ENCODE measurements around the gene BRD4.

Gene BRD4

DNA sequence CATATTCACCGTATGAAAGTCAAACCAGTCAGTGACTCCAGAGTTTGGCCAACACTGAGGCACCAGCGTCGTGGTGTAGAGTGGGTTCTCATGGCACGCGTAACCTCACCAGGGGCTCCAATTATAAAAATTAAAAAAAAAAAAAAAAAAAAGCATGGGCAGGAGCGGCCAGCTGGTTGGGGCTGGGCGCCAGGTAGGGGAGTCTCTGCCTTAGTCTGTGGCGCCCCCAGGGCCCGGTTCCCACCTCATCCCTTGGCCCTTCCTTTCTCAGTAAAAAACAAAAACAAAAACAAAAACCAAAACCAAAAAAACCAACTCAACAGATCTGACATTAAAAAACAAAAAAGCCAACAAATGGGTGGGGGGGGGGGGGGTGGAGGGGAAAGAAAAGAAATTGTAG lies 95.5 kb downstream of the BRD4 start:
- H3K27ac ChIP-seq, result no peak overlapping the region
- no peak overlapping the region for H3K4me3 ChIP-seq
- TF ChIP-seq, protein P1, sequence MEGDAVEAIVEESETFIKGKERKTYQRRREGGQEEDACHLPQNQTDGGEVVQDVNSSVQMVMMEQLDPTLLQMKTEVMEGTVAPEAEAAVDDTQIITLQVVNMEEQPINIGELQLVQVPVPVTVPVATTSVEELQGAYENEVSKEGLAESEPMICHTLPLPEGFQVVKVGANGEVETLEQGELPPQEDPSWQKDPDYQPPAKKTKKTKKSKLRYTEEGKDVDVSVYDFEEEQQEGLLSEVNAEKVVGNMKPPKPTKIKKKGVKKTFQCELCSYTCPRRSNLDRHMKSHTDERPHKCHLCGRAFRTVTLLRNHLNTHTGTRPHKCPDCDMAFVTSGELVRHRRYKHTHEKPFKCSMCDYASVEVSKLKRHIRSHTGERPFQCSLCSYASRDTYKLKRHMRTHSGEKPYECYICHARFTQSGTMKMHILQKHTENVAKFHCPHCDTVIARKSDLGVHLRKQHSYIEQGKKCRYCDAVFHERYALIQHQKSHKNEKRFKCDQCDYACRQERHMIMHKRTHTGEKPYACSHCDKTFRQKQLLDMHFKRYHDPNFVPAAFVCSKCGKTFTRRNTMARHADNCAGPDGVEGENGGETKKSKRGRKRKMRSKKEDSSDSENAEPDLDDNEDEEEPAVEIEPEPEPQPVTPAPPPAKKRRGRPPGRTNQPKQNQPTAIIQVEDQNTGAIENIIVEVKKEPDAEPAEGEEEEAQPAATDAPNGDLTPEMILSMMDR (IDR thresholded peaks at IDR 0.05), result no peak
- DNase-seq (ENCODE audit: low spot score), result no peak

DNA sequence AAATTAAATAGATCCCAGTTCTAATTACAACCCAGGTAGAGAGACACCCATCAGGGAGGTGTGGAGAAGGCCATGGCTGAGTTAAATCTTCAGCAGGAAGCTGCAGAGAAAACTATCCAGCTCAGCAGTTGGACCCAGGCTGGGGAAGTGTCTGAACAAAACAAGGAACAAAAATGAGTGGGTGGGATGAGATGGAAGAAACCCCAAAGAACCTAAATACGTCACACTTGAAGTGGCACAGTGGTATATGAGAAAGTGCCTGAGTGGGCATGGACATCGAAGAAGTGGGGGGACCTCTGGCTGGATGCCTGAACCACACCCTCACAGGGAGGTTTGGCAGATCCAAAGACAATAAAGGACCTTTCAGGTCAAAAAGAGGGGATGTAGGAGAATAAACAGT lies 96.6 kb downstream of the BRD4 start:
- Histone ChIP-seq H3K27ac (no peak overlapping the region), H3K4me3 (no peak overlapping the region)
- TF ChIP-seq, protein P1 (IDR thresholded peaks at IDR 0.05), result no peak
- DNase-seq (ENCODE audit: low spot score), result no peak

DNA sequence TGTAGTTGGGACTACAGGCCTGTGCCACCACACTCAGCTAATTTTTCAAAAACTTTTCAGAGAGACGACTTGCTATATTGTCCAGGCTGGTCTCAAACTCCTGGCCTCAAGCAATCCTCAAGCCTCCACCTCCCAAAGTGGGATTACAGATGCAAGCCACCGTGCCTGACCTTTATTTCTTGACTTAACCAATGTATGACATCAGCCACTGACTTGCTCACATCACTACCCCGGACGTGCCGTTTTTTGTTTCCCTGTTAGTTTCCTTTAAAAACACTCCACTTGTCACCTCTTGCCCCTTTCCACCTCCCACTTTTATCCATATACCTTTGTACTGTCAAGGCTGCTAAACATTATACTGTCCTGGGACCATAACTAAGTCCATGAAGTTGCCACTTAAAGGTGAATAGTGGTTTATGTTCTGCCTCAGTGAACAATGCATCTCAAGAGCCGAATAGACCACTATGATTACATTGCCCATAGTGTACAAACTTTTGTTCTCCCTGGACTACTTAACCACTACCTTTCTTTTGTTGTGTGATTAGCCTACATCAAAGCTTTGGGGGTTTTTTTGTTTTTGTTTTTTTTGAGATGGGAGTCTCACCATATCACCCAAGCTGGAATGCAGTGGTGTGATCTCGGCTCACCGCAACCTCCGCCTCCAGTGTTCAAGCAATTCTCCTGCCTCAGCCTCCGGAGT lies 97.8 kb downstream of the BRD4 start:
- H3K4me3 ChIP-seq, result no peak overlapping the region
- no peak overlapping the region for H3K27ac ChIP-seq
- TF ChIP-seq, protein P1 (IDR thresholded peaks at IDR 0.05), result no peak
- no peak for DNase-seq (ENCODE audit: low spot score)

DNA sequence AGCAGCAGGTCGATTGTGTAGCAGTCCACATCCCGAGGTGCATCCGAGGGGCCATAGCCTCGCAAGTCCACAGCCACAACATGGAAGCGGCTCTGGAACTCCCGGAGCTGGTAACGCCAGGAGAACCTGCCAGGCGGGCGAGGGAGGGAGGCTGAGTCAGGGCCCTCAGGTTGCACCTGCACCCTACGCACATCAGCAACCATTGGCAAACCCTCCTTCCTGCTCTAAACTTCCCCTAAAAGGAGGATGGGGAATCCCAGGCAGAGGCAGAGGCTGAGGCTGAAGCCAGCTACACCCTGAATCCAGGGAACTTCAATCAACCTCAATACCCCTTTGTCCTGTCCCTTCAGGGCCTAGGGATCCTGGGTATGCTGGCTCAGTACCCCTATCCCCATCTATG lies 101.1 kb downstream of the BRD4 start:
- H3K27ac ChIP-seq, result no peak overlapping the region
- TF ChIP-seq, protein P1 (IDR thresholded peaks at IDR 0.05), result no peak
- H3K4me3 ChIP-seq, result no peak overlapping the region
- DNase-seq (ENCODE audit: low spot score), result no peak

DNA sequence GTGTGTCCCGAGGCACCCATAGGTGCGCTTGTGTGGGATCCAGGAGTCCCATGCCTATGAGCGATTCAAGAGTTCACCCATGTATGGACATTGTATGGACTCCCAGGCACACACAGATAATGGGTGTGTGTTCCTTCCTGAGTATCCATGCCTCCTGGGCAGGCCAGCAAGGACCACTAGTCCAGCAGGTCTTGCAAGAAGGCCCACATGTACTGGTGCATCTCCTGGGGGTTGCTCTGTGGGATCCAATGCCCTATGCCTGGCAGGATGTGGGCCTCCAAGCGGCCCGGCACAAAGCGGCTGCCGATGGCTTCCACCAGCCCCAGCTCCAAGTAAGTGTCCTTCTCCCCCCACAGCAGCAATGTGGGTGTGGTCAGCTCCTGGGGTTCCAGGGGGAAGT lies 105.1 kb downstream of the BRD4 start:
- no peak for DNase-seq (ENCODE audit: low spot score)
- TF ChIP-seq, protein P1 (IDR thresholded peaks at IDR 0.05), result no peak
- Histone ChIP-seq H3K27ac (peak overlapping the region in 1 of 2 donors; percentile 16), H3K4me3 (no peak overlapping the region)

DNA sequence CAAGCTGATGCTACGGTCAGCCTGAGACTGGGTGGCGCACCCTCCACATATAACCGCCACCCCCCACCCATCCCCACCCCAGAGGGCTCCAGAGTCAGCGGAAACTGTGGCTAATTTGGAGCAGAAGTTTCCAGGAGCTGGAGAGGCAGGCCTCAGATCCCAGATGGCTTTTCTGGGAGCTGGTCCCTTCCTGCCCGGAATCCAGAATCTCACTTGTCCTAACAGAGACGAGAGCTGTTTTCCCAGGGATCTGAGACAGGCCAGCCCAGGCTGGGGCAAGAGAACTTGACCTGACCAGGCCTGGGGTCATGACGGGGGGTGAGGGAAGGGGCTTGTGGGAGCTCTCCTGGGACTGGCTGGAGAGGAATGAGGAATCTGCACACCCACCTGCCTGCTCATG lies 106.6 kb downstream of the BRD4 start:
- no peak for DNase-seq (ENCODE audit: low spot score)
- Histone ChIP-seq H3K4me3 (no peak overlapping the region), H3K27ac (peak overlapping the region in 1 of 2 donors; percentile 59)
- TF ChIP-seq, protein P1 (IDR thresholded peaks at IDR 0.05), result no peak

DNA sequence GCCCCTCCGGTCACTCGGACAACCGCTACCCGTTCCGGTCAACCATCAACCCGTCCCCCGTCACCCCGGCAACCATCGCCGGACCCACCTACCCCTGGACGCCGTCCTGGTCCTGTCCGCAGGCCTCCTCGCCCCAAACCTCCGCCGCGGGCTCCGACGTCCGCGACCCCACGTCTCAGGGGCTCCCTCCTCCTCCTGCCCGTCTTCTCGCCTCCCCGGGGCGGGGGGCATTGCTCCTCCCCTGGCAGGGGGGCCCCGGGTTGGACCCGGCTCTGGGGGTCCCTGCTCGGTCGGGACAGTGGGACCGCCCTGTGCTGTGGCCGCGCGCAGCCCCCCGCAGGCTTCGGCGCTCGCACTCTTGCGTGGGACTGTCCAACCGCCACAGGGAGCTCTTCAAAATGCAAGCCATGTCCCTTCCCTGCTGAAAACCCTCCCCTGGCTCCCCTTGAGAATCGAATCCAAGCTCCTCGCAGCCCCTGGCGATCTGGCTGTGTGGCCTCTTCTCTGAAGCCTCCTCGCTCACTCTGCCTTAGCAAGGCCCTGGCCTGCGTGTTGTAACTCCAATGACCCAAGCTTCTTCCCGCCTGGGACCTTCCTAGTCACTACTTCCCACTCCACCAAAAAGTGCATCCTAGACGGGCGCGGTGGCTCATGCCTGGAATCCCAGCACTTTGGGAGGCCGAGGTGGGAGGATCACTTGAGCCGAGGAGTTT lies 108.5 kb downstream of the BRD4 start:
- H3K4me3 ChIP-seq, result peak overlapping the region; percentile 93
- TF ChIP-seq, protein P1 (IDR thresholded peaks at IDR 0.05), result no peak
- no peak for DNase-seq (ENCODE audit: low spot score)
- peak overlapping the region; percentile 84 to 95 for H3K27ac ChIP-seq

All from coronary artery (tissue), 2 donors.